Astrocyte of the cerebellum (primary cell): ENCODE results near the gene CNBD2.

ENCODE experiments used
- DNase-seq: peaks from one replicate; pipeline ENCODE4 v3.0.0-alpha.2; 2011; ENCODE audit warnings: low read depth
- H3K4me3 ChIP-seq: 2 replicates; pipeline ENCODE4 v1.5.1; 2011; ENCODE audit warnings: mild to moderate bottlenecking, low read depth, low read length, moderate library complexity
- CTCF ChIP-seq: IDR thresholded peaks from 2 replicates; pipeline ENCODE4 v1.5.1; 2012; ENCODE audit warnings: low read length, low read depth, moderate library complexity, mild to moderate bottlenecking; ENCODE audit errors: missing control alignments
- in situ Hi-C: cut with HindIII; loops from 2 replicates; pipeline ENCODE4 v1.10.0; 2017; ENCODE audit warnings: low sequenced_read_pairs

Gene CNBD2

GRCh38 chr20:35967979-35968640 lies at the start of gene CNBD2:
Gene CNBD2 (plus strand): TSS chr20:35968590. CDS start chr20:35968763, 173 bp downstream.
- no peak within 1 kb of the TSS for H3K4me3 ChIP-seq
- TF ChIP-seq CTCF: no peak
- DNase-seq: no peak
- in situ Hi-C loops: no loop called here

- TF ChIP-seq CTCF: no peak
- H3K4me3 ChIP-seq: no peak overlapping the region
- no peak for DNase-seq
- in situ Hi-C loops: no loop called here
Observed at GRCh38 chr20:35920523-35920922, 47.9 kb upstream of the CNBD2 start.

- no peak for TF ChIP-seq CTCF
- in situ Hi-C loops: no loop called here
- no peak for DNase-seq
- no peak overlapping the region for H3K4me3 ChIP-seq
Observed at GRCh38 chr20:35929301-35929700, 39.1 kb upstream of the CNBD2 start.

DNA sequence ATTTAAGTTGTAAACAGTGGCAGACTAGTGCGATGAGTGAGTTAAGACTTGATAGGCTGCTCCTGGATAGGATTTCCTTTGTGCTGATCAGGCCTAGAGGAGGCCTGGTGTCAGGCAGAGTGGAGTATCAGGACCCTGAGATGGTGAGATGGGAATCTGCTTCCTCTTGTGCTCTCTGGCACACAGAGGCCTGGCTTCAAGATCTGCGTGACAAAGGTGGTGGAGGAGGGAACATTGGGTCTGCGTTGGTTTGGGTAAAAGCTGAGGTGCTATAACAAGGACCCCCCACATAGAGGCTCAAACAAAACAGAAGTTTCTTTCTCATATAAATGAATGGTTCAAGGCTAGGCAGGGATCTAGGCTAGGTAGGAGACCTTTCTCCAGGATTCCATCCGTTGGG lies 34.3 kb upstream of the CNBD2 start:
- in situ Hi-C loops: no loop called here
- no peak overlapping the region for H3K4me3 ChIP-seq
- DNase-seq: no peak
- no peak for TF ChIP-seq CTCF

- in situ Hi-C loops: no loop called here
- no peak overlapping the region for H3K4me3 ChIP-seq
- no peak for TF ChIP-seq CTCF
- DNase-seq: no peak
Observed at GRCh38 chr20:35939264-35939663, 29.1 kb upstream of the CNBD2 start.

- in situ Hi-C loops: no loop called here
- H3K4me3 ChIP-seq: no peak overlapping the region
- no peak for DNase-seq
- TF ChIP-seq CTCF: no peak
Observed at GRCh38 chr20:35941620-35942019, 26.8 kb upstream of the CNBD2 start.

GRCh38 chr20:35942243-35942642 lies 26.1 kb upstream of the CNBD2 start:
- TF ChIP-seq CTCF: no peak

More at GRCh38 chr20:35942243-35942642, 26.1 kb upstream of the CNBD2 start:
- in situ Hi-C loops: no loop called here
- no peak overlapping the region for H3K4me3 ChIP-seq
- no peak for DNase-seq
